GM19463 (cell line): ENCODE measurements around the gene BRD9.

Experiments used
- ATAC-seq: cut with Tn5 transposase; IDR thresholded peaks from one replicate; pipeline ENCODE4 v1.9.1; 2021; ENCODE audit warnings: mild to moderate bottlenecking, moderate library complexity; ENCODE audit not compliant: unreplicated experiment

BRD9 gene

DNA sequence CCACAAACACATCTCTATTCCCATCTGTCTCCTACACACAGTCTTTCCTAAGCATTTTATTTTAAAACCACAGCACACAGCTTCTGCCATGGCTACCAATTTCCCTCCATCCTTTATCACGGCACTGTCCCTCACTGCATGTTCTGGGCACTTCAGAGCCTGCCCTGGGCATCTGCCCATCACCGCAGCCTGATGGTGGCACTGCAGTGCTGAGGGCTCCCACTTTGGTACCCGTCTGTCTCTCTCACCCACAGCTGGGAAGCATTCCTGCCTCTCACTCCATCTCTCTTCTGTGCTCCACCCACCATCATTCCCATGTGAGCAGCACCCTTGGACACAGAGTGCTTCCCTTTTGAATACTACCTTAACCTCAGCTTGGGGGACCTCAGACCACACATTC is 73.5 kb downstream of the BRD9 start:
- no peak for ATAC-seq

DNA sequence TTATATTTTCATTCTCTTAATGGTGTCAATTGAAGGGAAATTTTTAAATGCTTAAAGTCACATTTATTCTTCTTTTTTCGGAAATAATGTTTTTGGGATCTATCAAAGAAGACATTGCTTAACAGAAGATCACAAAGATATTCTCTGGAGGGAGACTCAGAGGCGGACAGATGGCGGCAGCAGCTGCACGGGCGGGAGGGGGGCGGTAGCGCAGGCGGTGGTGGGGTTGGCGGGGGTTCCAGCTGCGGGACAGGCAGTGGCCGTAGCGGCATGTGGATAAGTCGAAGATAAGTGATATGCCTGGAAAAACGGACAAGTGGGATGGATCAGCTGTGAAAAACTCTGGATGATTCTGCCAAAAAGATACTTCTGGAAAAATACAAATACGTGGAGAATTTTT is 76.4 kb downstream of the BRD9 start:
- no peak for ATAC-seq

- no peak for ATAC-seq
These were observed 77.2 kb downstream of the BRD9 start for GRCh38 chr5:815449-815848.
